GM18499 (cell line): ENCODE results near the gene EFCAB13.
"Not testable (repeated sequence)": the region's sequence is repeated elsewhere in the genome, so short reads cannot be mapped to it uniquely, and the experiment has no call there.

ENCODE experiments used
- ATAC-seq: cut with Tn5 transposase; IDR thresholded peaks from one replicate; pipeline ENCODE4 v1.9.1; 2021; ENCODE audit warnings: moderate number of reproducible peaks; ENCODE audit not compliant: insufficient read depth, unreplicated experiment

The EFCAB13 gene

GRCh38 chr17:47413872-47414271 is 90.1 kb downstream of the EFCAB13 start:
- no peak for ATAC-seq

GRCh38 chr17:47414612-47415011 is 90.9 kb downstream of the EFCAB13 start:
- ATAC-seq: no peak

GRCh38 chr17:47423406-47424295 is 99.9 kb downstream of the EFCAB13 start:
- ATAC-seq: no peak

- ATAC-seq: not testable (repeated sequence)
These were observed 101.5 kb downstream of the EFCAB13 start for GRCh38 chr17:47425233-47425632.

GRCh38 chr17:47425887-47426635 is 102.3 kb downstream of the EFCAB13 start:
- ATAC-seq: not testable (repeated sequence)

- no peak for ATAC-seq
These were observed 104.2 kb downstream of the EFCAB13 start for GRCh38 chr17:47427985-47428384.

GRCh38 chr17:47432240-47432639 is 108.5 kb downstream of the EFCAB13 start:
- not testable (repeated sequence) for ATAC-seq

- ATAC-seq: no peak
These were observed 141.4 kb downstream of the EFCAB13 start for GRCh38 chr17:47465165-47465564.

- not testable (repeated sequence) for ATAC-seq
These were observed 143.2 kb downstream of the EFCAB13 start for GRCh38 chr17:47466976-47467375.

- no peak for ATAC-seq
These were observed 147.1 kb downstream of the EFCAB13 start for GRCh38 chr17:47470836-47471235.

- ATAC-seq: not testable (repeated sequence)
These were observed 148.3 kb downstream of the EFCAB13 start for GRCh38 chr17:47472073-47472472.
